Omental fat pad (tissue), 4 donors: ENCODE measurements around the gene LRPPRC. TPM values are rescaled to one million over a fixed set of nuclear protein-coding genes. Genes with fewer than 3 reads are reported as not detected.

Experiments
- small RNA-seq: library from RNA; depleted of rRNA; stranded (forward); fragments of <200 nt; gene quantifications from one replicate; pipeline ENCODE3, GENCODE V24; 2016
- total RNA-seq, 4 donors: library from RNA; depleted of rRNA; stranded (reverse); fragments of >200 nt; gene quantifications; one replicate each; pipeline ENCODE4 v1.1.0, GENCODE V29; 2016

The LRPPRC gene
- total RNA-seq, 4 donors from 2014 or later, result 47.5 to 87.4 (median 56.3) TPM

Small RNAs within 50 kb of the gene (small RNA-seq; reads per million reads assigned to genes)
- gene RN7SL455P (not detected), gene RNU6-1048P (not detected)

Other genes with a start within 250 kb of the LRPPRC start
- 10 to 100 TPM; 13.2 to 24.3 (median 17.1) TPM for gene DYNC2LI1, start 221.9 kb downstream of the LRPPRC start, total RNA-seq
- not detected for gene ABCG5, start 157.2 kb downstream of the LRPPRC start, total RNA-seq
- under 1 TPM in 1 of 4 donors, not detected in 3; 0.16 TPM for gene ABCG8, start 157.0 kb downstream of the LRPPRC start, total RNA-seq
- 10 to 100 TPM; 49.1 to 63.5 (median 55.1) TPM for gene PPM1B, start 172.9 kb upstream of the LRPPRC start, total RNA-seq